HFFc6 (cell line): ENCODE results near the gene CST9L. TPM values are rescaled to one million over a fixed set of nuclear protein-coding genes. Genes with fewer than 3 reads are reported as not detected.
A peak's percentile ranks its signal among the peaks of the same experiment; 100 is the strongest.

Experiments
- DNase-seq: peaks from one replicate; pipeline ENCODE4 v3.0.0-alpha.2; 2018
- H3K27ac Mint-ChIP-seq: 2 replicates; pipeline ENCODE4 v1.8.0; 2020; ENCODE audit warnings: mild to moderate bottlenecking, mixed read lengths
- H3K27me3 Mint-ChIP-seq: 2 replicates; pipeline ENCODE4 v1.8.0; 2021; ENCODE audit warnings: mild to moderate bottlenecking, moderate library complexity, mixed read lengths; ENCODE audit not compliant: insufficient read depth
- H3K36me3 Mint-ChIP-seq: 2 replicates; pipeline ENCODE4 v1.8.0; 2021; ENCODE audit warnings: low read depth, mixed read lengths
- H3K4me1 Mint-ChIP-seq: 2 replicates; pipeline ENCODE4 v1.8.0; 2020; ENCODE audit warnings: low read depth, mixed read lengths
- H3K4me3 Mint-ChIP-seq: 2 replicates; pipeline ENCODE4 v1.8.0; 2020; ENCODE audit warnings: mild to moderate bottlenecking, moderate library complexity, mixed read lengths
- H3K9me3 Mint-ChIP-seq: 2 replicates; pipeline ENCODE4 v1.8.0; 2020; ENCODE audit warnings: mild to moderate bottlenecking, mixed read lengths
- CTCF ChIP-seq: fragments of 200-600 bp; sonication (generic); IDR thresholded peaks from 2 replicates; pipeline ENCODE4 v1.5.0; 2021; ENCODE audit warnings: antibody characterized with exemption, mild to moderate bottlenecking
- total RNA-seq, 6 experiments: library from RNA; stranded (reverse); fragmentation: NEBNext Ultra II Directional; extraction: Animal tissue kit (Norgen Biotek cat#: 25700); gene quantifications; 2 replicates in 1 of 6; 3 replicates in 5 of 6; pipeline ENCODE4 v1.2.3, GENCODE V29; 2021

Gene CST9L
- total RNA-seq, 6 experiments from 2014 or later, result not detected

- Mint-ChIP-seq H3K4me3 (no peak overlapping the region), H3K4me1 (no peaks in the 10 kb centered on the region), H3K27ac (no peak overlapping the region), H3K27me3 (peaks cover 4% of the 10 kb centered on the region; the same call in 1 of the 2 replicates), H3K36me3 (peaks cover 9% of the 10 kb centered on the region; the same call in 1 of the 2 replicates), H3K9me3 (peaks cover 15% of the 10 kb centered on the region)
- no peak for TF ChIP-seq CTCF
- no peak for DNase-seq
Measured at GRCh38 chr20:23528867-23529431, 39.3 kb downstream of the CST9L start.

- H3K36me3 Mint-ChIP-seq, result peaks cover 9% of the 10 kb centered on the region; the same call in 1 of the 2 replicates
- peaks cover 15% of the 10 kb centered on the region for H3K9me3 Mint-ChIP-seq
- DNase-seq, result no peak
- H3K27ac Mint-ChIP-seq, result no peak overlapping the region
- H3K27me3 Mint-ChIP-seq, result peaks cover 4% of the 10 kb centered on the region; the same call in 1 of the 2 replicates
- TF ChIP-seq CTCF, result peak; percentile 11; the same call in 1 of the 2 replicates
- no peak overlapping the region for H3K4me3 Mint-ChIP-seq
- H3K4me1 Mint-ChIP-seq, result no peaks in the 10 kb centered on the region
Measured at GRCh38 chr20:23526850-23527249, 41.4 kb downstream of the CST9L start.

- TF ChIP-seq CTCF, result no peak
- Mint-ChIP-seq H3K9me3 (peaks cover 14% of the 10 kb centered on the region), H3K4me3 (no peak overlapping the region), H3K27me3 (peaks cover 7% of the 10 kb centered on the region), H3K27ac (no peak overlapping the region), H3K4me1 (no peaks in the 10 kb centered on the region), H3K36me3 (peaks cover 8% of the 10 kb centered on the region; the same call in 1 of the 2 replicates)
- DNase-seq, result no peak
Measured at GRCh38 chr20:23524146-23524545, 44.1 kb downstream of the CST9L start.

GRCh38 chr20:23520185-23520584, 48.1 kb downstream of the CST9L start:
- no peak overlapping the region for H3K27ac Mint-ChIP-seq
- peaks cover 7% of the 10 kb centered on the region for H3K27me3 Mint-ChIP-seq
- H3K4me1 Mint-ChIP-seq, result no peaks in the 10 kb centered on the region
- DNase-seq, result no peak
- no peaks in the 10 kb centered on the region for H3K9me3 Mint-ChIP-seq
- no peak for TF ChIP-seq CTCF
- H3K4me3 Mint-ChIP-seq, result no peak overlapping the region
- H3K36me3 Mint-ChIP-seq, result no peaks in the 10 kb centered on the region

GRCh38 chr20:23519556-23519955, 48.7 kb downstream of the CST9L start:
- Mint-ChIP-seq H3K36me3 (no peaks in the 10 kb centered on the region), H3K4me3 (no peak overlapping the region), H3K9me3 (no peaks in the 10 kb centered on the region), H3K27ac (no peak overlapping the region), H3K27me3 (peaks cover 11% of the 10 kb centered on the region), H3K4me1 (no peaks in the 10 kb centered on the region)
- DNase-seq, result no peak
- TF ChIP-seq CTCF, result no peak
